ENCODE data around the gene ECT2L. TPM values are rescaled to one million over a fixed set of nuclear protein-coding genes. Genes with fewer than 3 reads are reported as not detected.

Gene ECT2L
- total RNA-seq, 8 experiments from 2014 or later: 0.27 to 0.84 (median 0.42) TPM

DNA sequence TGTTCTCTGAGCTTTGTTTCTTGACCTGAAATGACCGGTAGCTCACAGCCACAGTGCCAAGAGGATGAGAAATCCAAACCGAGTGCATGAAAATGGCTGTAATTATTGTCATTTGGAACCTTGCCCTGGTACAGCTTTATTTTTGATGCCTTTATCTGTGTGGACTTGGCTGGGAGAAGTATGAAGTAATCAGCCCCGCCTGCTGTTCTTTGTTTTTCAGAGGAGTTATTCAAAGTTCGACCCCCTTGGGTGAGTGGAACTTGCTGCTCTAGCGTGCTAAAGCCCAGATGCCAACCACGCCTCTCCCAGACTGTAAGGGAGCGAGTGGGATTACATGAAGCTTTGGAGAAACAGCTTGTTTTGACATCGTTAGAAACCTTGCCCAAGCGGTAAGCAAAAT lies 48.3 kb downstream of the ECT2L start:
- in situ Hi-C loops (cut with MboI; ENCODE audit: low pct_unique_long_range_greater_than_20kb in 2 of 9, low sequenced_read_pairs in 9 of 9, unreplicated experiment in 9 of 9): no loop called here
- H3K4me3 ChIP-seq: no peak overlapping the region
- no peak overlapping the region for H3K27ac ChIP-seq
- H3K4me1 ChIP-seq (replicated peaks in 1 of 2): peaks cover 0 to 4% of the 10 kb centered on the region in 2 donors
- WGBS, 10 experiments: 21 to 76% (median 48%) methylated on average over 2 to 9 of the region's 9 CpGs; no CpG with 5 or more reads in 2 of the 10 experiments
- peak; percentile 23 to 84 (median 68) for ATAC-seq (replicated peaks in 6 of 8)

DNA sequence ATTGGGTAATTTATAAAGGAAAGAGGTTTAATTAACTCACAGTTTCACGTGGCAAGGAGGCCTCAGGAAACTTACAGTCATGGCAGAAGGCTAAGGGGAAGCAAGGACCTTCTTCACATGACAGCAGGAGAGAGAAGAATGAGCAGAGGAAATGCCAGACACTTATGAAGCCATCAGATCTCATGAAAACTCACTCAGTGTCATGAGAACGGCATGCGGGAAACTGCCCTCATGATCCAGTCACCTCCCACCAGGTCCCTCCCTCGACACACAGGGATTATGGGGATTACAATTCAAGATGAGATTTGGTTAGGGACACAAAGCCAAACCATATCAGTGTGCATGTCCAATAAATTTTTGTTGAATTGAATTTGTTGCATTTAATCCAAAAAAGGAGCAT lies 52.0 kb downstream of the ECT2L start:
- H3K4me1 ChIP-seq (replicated peaks in 1 of 2): peaks cover 0 to 4% of the 10 kb centered on the region in 2 donors
- ATAC-seq (replicated peaks in 6 of 8): no peak
- in situ Hi-C loops (cut with MboI; ENCODE audit: low pct_unique_long_range_greater_than_20kb in 2 of 9, low sequenced_read_pairs in 9 of 9, unreplicated experiment in 9 of 9): no loop called here
- H3K27ac ChIP-seq: no peak overlapping the region
- H3K4me3 ChIP-seq: no peak overlapping the region
- 69 to 93% (median 83%) methylated on average over 2 to 4 of the region's 4 CpGs; no CpG with 5 or more reads in 2 of the 10 experiments for WGBS, 10 experiments

DNA sequence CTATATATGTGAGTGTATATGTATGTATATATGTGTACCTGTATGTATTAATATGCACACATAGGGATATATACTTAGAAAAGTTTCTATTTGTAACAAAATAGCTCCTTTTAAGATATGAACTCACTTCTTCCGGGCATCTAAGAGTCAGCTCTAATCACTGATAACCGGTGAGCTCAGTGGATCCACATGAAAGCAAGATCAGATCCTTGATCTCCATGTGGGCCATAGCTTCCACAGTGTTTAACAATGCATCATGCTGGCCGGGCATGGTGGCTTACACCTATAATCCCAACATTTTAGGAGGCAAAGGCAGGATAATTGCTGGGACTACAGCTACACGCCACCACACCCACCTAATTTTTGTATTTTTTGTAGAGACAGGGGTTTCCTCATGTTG lies 52.6 kb downstream of the ECT2L start:
- H3K4me3 ChIP-seq: no peak overlapping the region
- in situ Hi-C loops (cut with MboI; ENCODE audit: low pct_unique_long_range_greater_than_20kb in 2 of 9, low sequenced_read_pairs in 9 of 9, unreplicated experiment in 9 of 9): no loop called here
- WGBS, 10 experiments: 67 to 100% (median 81%) methylated on average over 1 to 4 of the region's 4 CpGs; no CpG with 5 or more reads in 4 of the 10 experiments
- no peak for ATAC-seq (replicated peaks in 6 of 8)
- peaks cover 0 to 4% of the 10 kb centered on the region in 2 donors for H3K4me1 ChIP-seq (replicated peaks in 1 of 2)
- no peak overlapping the region for H3K27ac ChIP-seq

DNA sequence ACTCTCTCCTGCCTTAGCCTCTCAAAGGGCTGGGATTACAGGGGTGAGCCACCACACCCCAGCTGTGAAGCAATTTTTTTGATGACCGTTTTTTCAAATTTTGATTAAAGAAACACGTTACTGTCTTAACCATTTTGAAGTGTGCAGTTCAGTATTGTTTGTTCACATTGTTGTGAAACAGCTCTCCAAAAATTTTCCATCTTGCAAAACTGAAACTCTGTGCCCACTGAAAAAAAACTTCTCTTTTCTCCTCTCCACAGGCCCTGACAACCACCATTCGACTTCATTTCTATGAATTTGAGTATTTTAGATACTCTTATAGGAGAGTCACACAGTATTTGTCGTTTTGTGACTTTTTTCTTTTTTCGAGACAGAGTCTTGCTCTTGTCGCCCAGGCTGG lies 53.9 kb downstream of the ECT2L start:
- in situ Hi-C loops (cut with MboI; ENCODE audit: low pct_unique_long_range_greater_than_20kb in 2 of 9, low sequenced_read_pairs in 9 of 9, unreplicated experiment in 9 of 9): no loop called here
- ATAC-seq (replicated peaks in 6 of 8): no peak
- WGBS, 10 experiments: 40 to 92% (median 67%) methylated on average over 1 to 6 of the region's 6 CpGs; no CpG with 5 or more reads in 1 of the 10 experiments
- Histone ChIP-seq H3K4me1 (replicated peaks in 1 of 2) (no peaks in the 10 kb centered on the region), H3K4me3 (no peak overlapping the region), H3K27ac (no peak overlapping the region)

DNA sequence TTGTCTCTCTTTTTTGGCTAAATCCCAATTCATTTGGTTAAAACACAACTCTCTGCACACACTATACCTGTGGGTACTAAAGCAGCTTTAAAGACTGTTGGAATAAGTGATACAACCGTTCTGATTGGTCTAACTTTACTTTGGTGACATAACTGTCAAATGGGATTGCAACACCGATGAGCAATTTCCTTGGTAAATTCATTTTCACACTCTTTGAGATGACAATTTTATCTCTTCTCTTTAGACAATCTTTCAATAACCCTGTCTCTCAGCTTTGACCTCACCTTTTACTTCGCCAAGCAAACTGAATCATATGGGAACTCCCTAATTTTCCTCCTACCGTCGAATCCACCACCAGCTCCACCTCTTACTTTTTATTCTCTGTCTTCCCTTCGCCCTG lies 60.8 kb downstream of the ECT2L start:
- no peak for ATAC-seq (replicated peaks in 6 of 8)
- in situ Hi-C loops (cut with MboI; ENCODE audit: low pct_unique_long_range_greater_than_20kb in 2 of 9, low sequenced_read_pairs in 9 of 9, unreplicated experiment in 9 of 9): no loop called here
- WGBS, 10 experiments: 42 to 95% (median 77%) methylated on average over 2 to 6 of the region's 6 CpGs

DNA sequence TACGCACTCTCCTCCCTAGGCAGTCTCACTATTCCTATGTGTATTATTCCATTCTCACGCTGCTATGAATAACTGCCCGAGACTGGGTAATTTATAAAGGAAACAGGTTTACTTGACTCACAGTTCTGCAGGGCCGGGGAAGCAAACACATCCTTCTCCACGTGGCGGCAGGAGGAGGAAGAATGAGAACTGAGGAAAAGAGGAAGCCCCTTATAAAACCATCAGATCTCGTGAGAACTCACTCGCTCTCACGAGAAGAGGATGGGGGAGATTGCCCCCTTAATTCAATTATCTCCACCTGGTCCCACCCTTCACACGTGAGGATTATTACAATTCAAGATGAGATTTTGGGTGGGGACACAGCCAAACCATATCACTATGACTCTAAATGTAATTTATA lies 61.9 kb downstream of the ECT2L start:
- H3K4me3 ChIP-seq: no peak overlapping the region
- H3K27ac ChIP-seq: no peak overlapping the region
- in situ Hi-C loops (cut with MboI; ENCODE audit: low pct_unique_long_range_greater_than_20kb in 2 of 9, low sequenced_read_pairs in 9 of 9, unreplicated experiment in 9 of 9): no loop called here
- 45 to 100% (median 76%) methylated on average over 1 to 9 of the region's 10 CpGs for WGBS, 10 experiments
- H3K4me1 ChIP-seq (replicated peaks in 1 of 2): no peaks in the 10 kb centered on the region
- ATAC-seq (replicated peaks in 6 of 8): no peak

More for the DNA sequence above, 60.8 kb downstream of the ECT2L start:
- Histone ChIP-seq H3K27ac (no peak overlapping the region), H3K4me3 (no peak overlapping the region), H3K4me1 (replicated peaks in 1 of 2) (no peaks in the 10 kb centered on the region)

DNA sequence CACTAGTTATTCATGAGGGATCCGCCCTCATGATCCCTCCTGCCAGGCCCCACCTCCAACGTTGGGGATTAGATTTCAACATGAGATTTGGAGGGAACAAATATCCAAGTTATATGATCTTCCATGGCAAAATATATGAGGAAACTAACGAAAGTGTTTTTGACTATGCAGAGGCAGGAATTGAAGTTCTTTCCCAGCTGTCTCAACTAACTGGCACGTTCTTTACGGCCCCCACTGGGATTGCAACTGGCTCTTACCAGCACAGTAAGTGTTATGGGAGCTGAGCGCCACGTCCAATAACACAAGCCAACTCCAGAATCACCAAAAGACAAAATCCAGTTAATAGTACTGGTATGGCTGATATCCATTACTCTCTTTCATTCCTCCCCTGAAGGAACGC lies 66.6 kb downstream of the ECT2L start:
- in situ Hi-C loops (cut with MboI; ENCODE audit: low pct_unique_long_range_greater_than_20kb in 2 of 9, low sequenced_read_pairs in 9 of 9, unreplicated experiment in 9 of 9): no loop called here
- ATAC-seq (replicated peaks in 6 of 8): peak in 1 of 8 experiments; percentile 22
- H3K4me1 ChIP-seq (replicated peaks in 1 of 2): peaks cover 0 to 5% of the 10 kb centered on the region in 2 donors
- whole genome bisulfite sequencing, 10 experiments: 22 to 93% (median 77%) methylated on average over 1 to 8 of the region's 8 CpGs
- no peak overlapping the region for H3K27ac ChIP-seq
- no peak overlapping the region for H3K4me3 ChIP-seq

DNA sequence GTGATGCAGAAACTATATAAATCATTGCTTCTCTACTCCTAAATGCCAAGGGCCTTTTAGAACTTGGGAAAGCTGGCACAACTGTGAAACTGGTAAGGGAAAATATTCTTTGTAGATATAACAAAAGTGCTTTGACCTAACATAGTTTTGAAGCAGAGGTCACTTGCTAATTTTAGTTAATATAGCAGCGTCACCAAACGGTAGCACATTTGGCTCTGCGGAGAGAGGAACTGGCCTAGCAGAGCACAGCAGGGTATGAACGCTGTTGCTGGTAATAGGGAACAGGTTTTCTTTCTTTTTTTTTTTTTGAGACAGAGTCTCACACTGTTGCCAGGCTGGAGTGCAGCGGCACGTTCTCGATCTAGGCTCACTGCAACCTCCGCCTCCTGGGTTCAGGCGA lies 67.4 kb downstream of the ECT2L start:
- 18 to 86% (median 42%) methylated on average over 3 to 9 of the region's 9 CpGs; no CpG with 5 or more reads in 3 of the 10 experiments for WGBS, 10 experiments
- H3K4me3 ChIP-seq: no peak overlapping the region
- ATAC-seq (replicated peaks in 6 of 8): no peak
- in situ Hi-C loops (cut with MboI; ENCODE audit: low pct_unique_long_range_greater_than_20kb in 2 of 9, low sequenced_read_pairs in 9 of 9, unreplicated experiment in 9 of 9): no loop called here
- no peak overlapping the region for H3K27ac ChIP-seq
- H3K4me1 ChIP-seq (replicated peaks in 1 of 2): peaks cover 0 to 5% of the 10 kb centered on the region in 2 donors

DNA sequence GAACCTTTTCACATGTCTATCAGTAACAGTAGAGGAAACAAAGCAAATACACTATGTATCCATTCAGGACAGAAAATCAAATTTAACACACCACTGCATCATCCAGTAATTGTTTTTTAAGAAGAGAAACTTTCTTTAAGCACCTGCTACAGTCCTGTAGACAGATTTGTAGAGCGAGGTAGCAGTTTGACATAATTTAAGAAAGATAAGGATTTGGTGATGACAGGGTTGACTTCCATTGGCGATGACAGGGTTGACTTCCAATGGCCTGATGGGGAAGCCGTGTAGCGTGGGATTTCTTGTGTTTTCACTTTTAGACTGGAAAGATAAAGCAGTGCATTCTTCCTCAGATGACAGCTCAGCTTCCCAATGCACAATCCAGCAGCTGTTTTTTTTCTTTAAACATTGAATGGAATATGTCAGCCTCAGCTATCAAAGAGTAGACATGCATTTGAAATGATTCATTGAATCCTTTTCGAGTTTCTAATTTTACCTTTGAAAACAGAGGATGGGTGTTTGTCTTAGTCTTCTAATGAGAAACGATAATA lies 68.5 kb downstream of the ECT2L start:
- Histone ChIP-seq H3K4me3 (no peak overlapping the region), H3K4me1 (replicated peaks in 1 of 2) (peaks cover 0 to 5% of the 10 kb centered on the region in 2 donors), H3K27ac (no peak overlapping the region)
- no peak for ATAC-seq (replicated peaks in 6 of 8)
- WGBS, 10 experiments: 36 to 93% (median 73%) methylated on average over 1 to 6 of the region's 6 CpGs
- in situ Hi-C loops (cut with MboI; ENCODE audit: low pct_unique_long_range_greater_than_20kb in 2 of 9, low sequenced_read_pairs in 9 of 9, unreplicated experiment in 9 of 9): no loop called here

DNA sequence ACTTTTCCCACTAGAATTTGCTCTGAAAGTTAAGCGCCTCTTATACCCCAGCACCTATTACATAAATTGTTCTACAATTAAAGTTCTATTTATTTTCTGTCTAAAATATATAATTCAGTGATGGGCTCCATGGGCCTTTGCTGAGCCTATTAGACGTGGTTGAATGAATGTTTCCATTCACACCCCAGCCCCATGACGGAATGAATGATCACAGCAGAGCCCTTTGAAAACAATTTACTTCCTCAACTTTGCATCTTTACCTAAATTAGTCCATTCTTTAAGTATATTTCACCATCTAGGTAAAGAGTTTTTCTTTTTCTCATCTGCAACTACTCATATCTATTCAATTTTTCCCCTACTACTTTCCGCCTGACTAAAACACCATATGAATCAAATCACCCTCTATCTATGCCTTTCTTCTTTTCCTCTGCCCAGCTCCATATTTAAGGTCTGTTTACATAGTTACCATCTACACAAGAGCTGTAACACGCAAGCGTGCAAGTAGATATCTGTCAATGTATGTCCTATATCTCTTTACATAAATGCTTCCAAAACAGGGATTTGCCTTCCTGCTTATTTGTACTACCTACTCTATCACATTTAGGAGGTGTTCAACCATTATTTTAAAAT lies 69.7 kb downstream of the ECT2L start:
- 71 to 100% (median 85%) methylated on average over 2 to 6 of the region's 6 CpGs for WGBS, 10 experiments
- in situ Hi-C loops (cut with MboI; ENCODE audit: low pct_unique_long_range_greater_than_20kb in 2 of 9, low sequenced_read_pairs in 9 of 9, unreplicated experiment in 9 of 9): no loop called here
- no peak for ATAC-seq (replicated peaks in 6 of 8)
- H3K4me1 ChIP-seq (replicated peaks in 1 of 2): peaks cover 0 to 5% of the 10 kb centered on the region in 2 donors
- no peak overlapping the region for H3K27ac ChIP-seq
- H3K4me3 ChIP-seq: no peak overlapping the region

DNA sequence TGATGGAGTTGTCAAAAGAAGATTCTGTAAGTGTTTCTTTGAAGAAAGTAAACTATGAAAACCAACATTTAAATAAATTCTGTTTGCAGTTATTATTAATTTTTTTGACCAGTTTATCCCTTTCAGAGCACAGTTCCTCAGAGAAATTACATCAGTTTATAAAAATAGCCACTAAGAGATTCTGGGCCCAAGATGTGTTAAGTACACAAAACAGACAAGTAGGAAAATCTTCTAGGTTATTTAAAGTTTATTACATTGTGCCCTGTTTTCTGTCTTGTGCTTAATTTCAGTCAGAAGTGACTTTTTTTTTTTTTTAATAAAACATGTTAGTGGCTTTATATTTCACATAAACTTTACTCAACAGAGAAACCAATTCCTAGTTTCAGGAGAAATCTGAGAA lies 72.3 kb downstream of the ECT2L start:
- no peak overlapping the region for H3K27ac ChIP-seq
- peaks cover 0 to 5% of the 10 kb centered on the region in 2 donors for H3K4me1 ChIP-seq (replicated peaks in 1 of 2)
- ATAC-seq (replicated peaks in 6 of 8): no peak
- in situ Hi-C loops (cut with MboI; ENCODE audit: low pct_unique_long_range_greater_than_20kb in 2 of 9, low sequenced_read_pairs in 9 of 9, unreplicated experiment in 9 of 9): no loop called here
- H3K4me3 ChIP-seq: no peak overlapping the region

DNA sequence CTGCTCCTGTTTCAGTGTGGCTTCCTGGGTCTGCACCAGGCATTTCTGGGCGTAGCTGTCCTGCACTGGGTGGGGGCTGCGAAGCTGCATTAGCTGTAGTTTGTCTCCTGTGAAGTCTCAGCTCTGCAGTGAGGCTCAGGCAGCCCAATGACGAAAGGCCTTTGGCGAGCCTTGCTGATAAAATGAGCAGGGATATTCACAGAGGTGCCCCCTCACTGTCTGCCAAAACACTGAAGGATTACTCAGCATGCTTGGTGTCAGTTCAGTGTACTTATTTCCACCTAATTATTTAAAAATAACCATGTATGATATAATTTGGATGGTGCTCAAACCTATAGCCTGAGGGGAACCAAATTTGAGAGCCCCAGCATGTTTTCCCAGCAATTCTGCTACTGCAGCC lies 73.5 kb downstream of the ECT2L start:
- WGBS, 10 experiments: 84 to 100% (median 100%) methylated on average over 1 to 4 of the region's 4 CpGs; no CpG with 5 or more reads in 7 of the 10 experiments
- Histone ChIP-seq H3K4me3 (no peak overlapping the region), H3K27ac (no peak overlapping the region), H3K4me1 (replicated peaks in 1 of 2) (peaks cover 0 to under 1% of the 10 kb centered on the region in 2 donors)
- in situ Hi-C loops (cut with MboI; ENCODE audit: low pct_unique_long_range_greater_than_20kb in 2 of 9, low sequenced_read_pairs in 9 of 9, unreplicated experiment in 9 of 9): no loop called here
- ATAC-seq (replicated peaks in 6 of 8): peak in 2 of 8 experiments; percentile 20 to 45

DNA sequence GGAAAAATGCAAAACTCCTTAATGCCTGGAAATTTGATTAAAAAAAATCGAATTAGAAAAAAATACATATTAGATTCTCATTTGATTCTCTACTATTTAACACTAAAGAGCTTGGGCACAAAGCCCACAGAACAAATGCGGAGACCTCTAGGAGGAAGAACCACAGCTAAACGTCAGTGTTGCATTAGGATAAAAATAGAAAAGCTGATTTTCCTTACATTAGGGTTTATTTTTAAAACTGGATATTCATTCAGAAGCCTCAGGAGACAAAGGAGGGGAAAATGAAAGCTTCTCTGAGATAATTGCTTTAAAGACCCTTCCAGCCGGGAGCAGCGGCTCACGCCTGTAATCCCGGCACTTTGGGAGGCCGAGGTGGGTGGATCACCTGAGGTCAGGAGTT lies 77.3 kb downstream of the ECT2L start:
- Histone ChIP-seq H3K27ac (no peak overlapping the region), H3K4me3 (no peak overlapping the region), H3K4me1 (replicated peaks in 1 of 2) (no peaks in the 10 kb centered on the region)
- in situ Hi-C loops (cut with MboI; ENCODE audit: low pct_unique_long_range_greater_than_20kb in 2 of 9, low sequenced_read_pairs in 9 of 9, unreplicated experiment in 9 of 9): no loop called here
- ATAC-seq (replicated peaks in 6 of 8): no peak
- WGBS, 10 experiments: 30 to 88% (median 77%) methylated on average over 2 to 8 of the region's 8 CpGs

All from motor neuron (in vitro differentiated cells).